GM19193 (cell line): ENCODE results near the gene CRYBG2.

Experiments
- POLR2A ChIP-seq: IDR thresholded peaks from 4 replicates; pipeline ENCODE4 v1.6.1; 2011; ENCODE audit not compliant: insufficient read depth, insufficient read length; ENCODE audit errors: extremely low read depth

The CRYBG2 gene

GRCh38 chr1:26300578-26301275 lies 53.2 kb downstream of the CRYBG2 start:
- no peak for TF ChIP-seq POLR2A

GRCh38 chr1:26297791-26298124 lies 56.2 kb downstream of the CRYBG2 start:
- no peak for TF ChIP-seq POLR2A

GRCh38 chr1:26297057-26297790 lies 56.7 kb downstream of the CRYBG2 start:
- TF ChIP-seq POLR2A, result no peak

- TF ChIP-seq POLR2A, result no peak
These were observed 57.4 kb downstream of the CRYBG2 start for GRCh38 chr1:26296340-26297056.

- TF ChIP-seq POLR2A, result no peak
These were observed 58.5 kb downstream of the CRYBG2 start for GRCh38 chr1:26295194-26296138.

GRCh38 chr1:26293911-26294463 lies 59.9 kb downstream of the CRYBG2 start:
- no peak for TF ChIP-seq POLR2A

- no peak for TF ChIP-seq POLR2A
These were observed 62.0 kb downstream of the CRYBG2 start for GRCh38 chr1:26291939-26292338.

GRCh38 chr1:26291433-26291832 lies 62.5 kb downstream of the CRYBG2 start:
- TF ChIP-seq POLR2A, result no peak

- TF ChIP-seq POLR2A, result no peak
These were observed 63.1 kb downstream of the CRYBG2 start for GRCh38 chr1:26290882-26291261.

GRCh38 chr1:26290122-26290881 lies 63.6 kb downstream of the CRYBG2 start:
- TF ChIP-seq POLR2A, result no peak

GRCh38 chr1:26289158-26290059 lies 64.5 kb downstream of the CRYBG2 start:
- TF ChIP-seq POLR2A, result peak; percentile 57

GRCh38 chr1:26288311-26288941 lies 65.5 kb downstream of the CRYBG2 start:
- TF ChIP-seq POLR2A, result no peak
